ENCODE results near the gene CCR5AS.
"Not testable (repeated sequence)": the region's sequence is repeated elsewhere in the genome, so short reads cannot be mapped to it uniquely, and the experiment has no call there.

CCR5AS gene

GRCh38 chr3:46393011-46393410, 13.9 kb downstream of the CCR5AS start:
- Histone ChIP-seq H3K36me3 (replicated peaks) (no peaks in the 10 kb centered on the region), H3K9me3 (no peaks in the 10 kb centered on the region), H3K27me3 (ENCODE audit: low read depth) (no peaks in the 10 kb centered on the region), H3K4me3 (no peak overlapping the region), H3K4me1 (no peaks in the 10 kb centered on the region)
- in situ Hi-C loops (cut with MboI; ENCODE audit: low sequenced_read_pairs) = no loop called here
- no peak for DNase-seq (ENCODE audit: low spot score in 2 of 2)

GRCh38 chr3:46391526-46391925, 15.3 kb downstream of the CCR5AS start:
- H3K9me3 ChIP-seq; in situ Hi-C loops (cut with MboI; ENCODE audit: low sequenced_read_pairs); H3K27me3 ChIP-seq (ENCODE audit: low read depth): not testable (repeated sequence)

GRCh38 chr3:46389306-46389705, 17.6 kb downstream of the CCR5AS start:
- no peak for DNase-seq (ENCODE audit: low spot score in 2 of 2)
- in situ Hi-C loops (cut with MboI; ENCODE audit: low sequenced_read_pairs) = no loop called here
- Histone ChIP-seq H3K27me3 (ENCODE audit: low read depth) (no peaks in the 10 kb centered on the region), H3K4me1 (no peaks in the 10 kb centered on the region), H3K36me3 (replicated peaks) (no peaks in the 10 kb centered on the region), H3K4me3 (no peak overlapping the region), H3K9me3 (no peaks in the 10 kb centered on the region)

More at GRCh38 chr3:46391526-46391925, 15.3 kb downstream of the CCR5AS start:
- not testable (repeated sequence) for H3K4me1 ChIP-seq; H3K4me3 ChIP-seq; DNase-seq (ENCODE audit: low spot score in 2 of 2); H3K36me3 ChIP-seq (replicated peaks)

DNA sequence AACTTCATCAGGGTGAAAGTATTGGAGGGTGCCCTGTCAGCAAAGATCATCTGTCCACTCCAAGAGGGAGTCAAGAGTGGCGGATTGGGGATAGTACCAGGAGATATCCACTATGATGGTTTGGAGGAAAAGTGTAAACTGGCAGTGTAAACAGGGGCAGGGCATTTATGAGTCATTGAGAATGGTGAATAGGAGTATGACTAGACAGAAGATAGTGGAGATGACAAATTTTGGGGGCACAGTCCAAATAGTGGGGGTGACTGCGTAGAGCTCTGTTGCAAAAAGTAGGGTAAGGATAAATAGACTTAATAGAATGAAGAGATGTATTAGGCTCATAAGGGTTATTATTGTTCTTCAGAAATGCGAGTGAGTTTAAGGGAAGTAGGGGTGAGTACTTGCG, 18.0 kb downstream of the CCR5AS start:
- in situ Hi-C loops (cut with MboI; ENCODE audit: low sequenced_read_pairs); H3K4me1 ChIP-seq; H3K27me3 ChIP-seq (ENCODE audit: low read depth); H3K36me3 ChIP-seq (replicated peaks); H3K4me3 ChIP-seq; DNase-seq (ENCODE audit: low spot score in 2 of 2); H3K9me3 ChIP-seq: not testable (repeated sequence)

GRCh38 chr3:46386205-46386604, 20.7 kb downstream of the CCR5AS start:
- in situ Hi-C loops (cut with MboI; ENCODE audit: low sequenced_read_pairs) = no loop called here
- no peak for DNase-seq (ENCODE audit: low spot score in 2 of 2)
- Histone ChIP-seq H3K4me1 (no peaks in the 10 kb centered on the region), H3K36me3 (replicated peaks) (no peaks in the 10 kb centered on the region), H3K9me3 (no peaks in the 10 kb centered on the region), H3K27me3 (ENCODE audit: low read depth) (peaks cover 5% of the 10 kb centered on the region; the same call in 1 of the 2 replicates), H3K4me3 (no peak overlapping the region)

DNA sequence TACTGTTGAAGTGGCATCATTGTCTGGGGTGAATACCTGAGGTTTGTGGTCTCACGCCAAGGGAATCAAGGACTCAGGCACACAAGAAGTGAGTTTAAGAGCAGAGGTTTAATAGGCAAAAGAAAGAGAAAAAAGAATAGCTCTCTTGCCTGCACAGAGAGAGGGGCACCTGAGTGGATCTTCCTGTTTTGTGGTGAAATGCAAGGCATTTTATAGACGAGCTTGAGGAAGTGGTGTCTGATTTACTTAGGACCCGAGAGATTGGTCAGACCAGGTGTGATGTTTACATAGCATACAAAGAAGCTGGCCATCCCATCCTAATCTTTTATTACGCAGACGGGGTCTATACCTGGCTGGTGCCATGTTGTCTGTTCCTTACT, 22.9 kb downstream of the CCR5AS start:
- in situ Hi-C loops (cut with MboI; ENCODE audit: low sequenced_read_pairs) = no loop called here
- no peaks in the 10 kb centered on the region for H3K9me3 ChIP-seq
- H3K36me3 ChIP-seq (replicated peaks) = no peaks in the 10 kb centered on the region
- H3K4me1 ChIP-seq = no peaks in the 10 kb centered on the region; the same call in 1 of the 2 replicates
- no peak overlapping the region for H3K4me3 ChIP-seq
- peaks cover 5% of the 10 kb centered on the region; the same call in 1 of the 2 replicates for H3K27me3 ChIP-seq (ENCODE audit: low read depth)
- DNase-seq (ENCODE audit: low spot score in 2 of 2) = no peak

DNA sequence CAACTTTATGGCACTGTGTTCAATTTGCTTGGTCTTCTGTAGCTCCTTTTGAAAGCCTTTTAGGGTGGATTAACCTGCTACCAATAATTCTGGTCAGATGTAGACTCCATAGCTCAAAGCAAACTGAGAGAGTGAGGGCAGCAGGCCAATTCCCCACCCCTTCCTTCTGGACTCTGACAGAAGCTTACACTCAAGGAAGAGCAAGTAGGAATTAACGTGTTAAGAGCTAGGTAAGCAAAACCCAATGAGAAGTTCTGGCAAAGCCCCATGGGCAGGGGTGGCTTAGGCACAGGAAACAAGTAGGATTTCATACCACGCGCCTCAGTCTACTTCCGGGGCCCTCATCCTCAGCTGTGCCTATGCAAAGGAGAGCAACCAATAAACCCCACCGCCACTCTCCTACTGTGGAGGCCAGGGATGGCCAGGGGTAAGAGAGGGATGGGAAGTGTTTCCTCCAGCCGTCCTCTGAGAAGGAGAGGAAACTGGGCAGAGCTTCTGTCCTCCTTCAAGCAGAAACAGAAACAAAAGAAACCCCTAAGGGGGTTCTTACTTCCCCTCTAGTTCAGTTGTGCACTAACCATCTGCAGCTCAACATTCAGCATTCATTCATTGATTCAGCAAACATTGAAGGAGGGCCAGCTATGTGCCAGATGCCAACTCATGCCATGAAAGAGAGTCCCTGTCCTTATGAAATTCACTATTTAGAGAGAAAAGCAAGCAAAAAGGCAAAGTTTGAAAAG, 23.5 kb downstream of the CCR5AS start:
- Histone ChIP-seq H3K36me3 (replicated peaks) (no peaks in the 10 kb centered on the region), H3K9me3 (no peaks in the 10 kb centered on the region), H3K4me1 (no peaks in the 10 kb centered on the region; the same call in 1 of the 2 replicates), H3K4me3 (no peak overlapping the region), H3K27me3 (ENCODE audit: low read depth) (peaks cover 5% of the 10 kb centered on the region; the same call in 1 of the 2 replicates)
- no peak for DNase-seq (ENCODE audit: low spot score in 2 of 2)
- in situ Hi-C loops (cut with MboI; ENCODE audit: low sequenced_read_pairs) = no loop called here

DNA sequence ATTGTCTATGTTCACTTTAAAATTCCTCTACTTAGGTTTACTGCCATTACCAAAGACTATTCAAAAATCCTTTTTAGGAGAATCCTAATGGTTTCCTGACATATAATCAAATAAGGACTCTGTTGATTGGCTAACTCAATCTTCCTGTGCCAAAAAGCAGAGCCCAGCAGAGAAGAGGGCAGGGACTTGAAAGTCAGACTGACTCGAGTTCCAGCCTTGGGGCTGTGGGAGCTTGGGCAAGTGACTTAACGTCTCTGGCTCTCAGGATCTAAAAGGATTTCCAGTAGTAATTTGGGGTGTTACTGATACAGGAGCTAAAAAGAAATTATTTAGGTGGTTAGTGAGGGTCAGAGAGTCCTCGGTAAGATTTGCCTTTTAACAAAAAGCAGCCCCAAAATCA, 25.2 kb downstream of the CCR5AS start:
- Histone ChIP-seq H3K9me3 (no peaks in the 10 kb centered on the region), H3K27me3 (ENCODE audit: low read depth) (peaks cover 7% of the 10 kb centered on the region; the same call in 1 of the 2 replicates), H3K36me3 (replicated peaks) (no peaks in the 10 kb centered on the region), H3K4me3 (no peak overlapping the region), H3K4me1 (no peaks in the 10 kb centered on the region; the same call in 1 of the 2 replicates)
- in situ Hi-C loops (cut with MboI; ENCODE audit: low sequenced_read_pairs) = no loop called here
- DNase-seq (ENCODE audit: low spot score in 2 of 2) = no peak

GRCh38 chr3:46380471-46381221, 26.2 kb downstream of the CCR5AS start:
- Histone ChIP-seq H3K4me3 (no peak overlapping the region), H3K4me1 (no peaks in the 10 kb centered on the region; the same call in 1 of the 2 replicates), H3K36me3 (replicated peaks) (no peaks in the 10 kb centered on the region), H3K9me3 (no peaks in the 10 kb centered on the region), H3K27me3 (ENCODE audit: low read depth) (peaks cover 11% of the 10 kb centered on the region)
- in situ Hi-C loops (cut with MboI; ENCODE audit: low sequenced_read_pairs) = no loop called here
- no peak for DNase-seq (ENCODE audit: low spot score in 2 of 2)

DNA sequence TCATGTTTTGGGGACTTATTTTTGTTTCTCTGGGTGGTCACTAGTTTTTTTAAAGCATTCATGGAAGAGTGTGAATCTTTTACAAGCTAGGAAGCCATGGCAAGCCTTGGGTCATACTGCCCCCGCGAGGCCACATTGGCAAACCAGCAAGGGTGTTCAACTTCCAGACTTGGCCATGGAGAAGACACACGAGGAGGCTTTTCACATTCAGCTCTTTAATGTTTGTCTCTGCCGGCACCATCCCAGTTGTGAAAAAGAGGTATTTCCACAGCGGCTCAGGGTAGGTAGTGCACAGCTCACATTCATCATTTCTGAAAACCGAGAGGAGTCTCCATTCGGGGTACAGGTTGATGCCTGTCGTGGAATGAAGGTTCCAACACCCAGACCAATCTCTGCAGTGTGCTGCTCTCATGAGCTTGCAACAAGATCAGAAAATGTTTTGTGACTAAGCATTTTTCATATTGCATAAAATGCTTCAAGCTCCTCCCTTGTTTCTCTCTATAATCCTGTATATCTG, 28.4 kb downstream of the CCR5AS start:
- Histone ChIP-seq H3K27me3 (ENCODE audit: low read depth) (peaks cover 27% of the 10 kb centered on the region), H3K4me1 (no peaks in the 10 kb centered on the region; the same call in 1 of the 2 replicates), H3K4me3 (no peak overlapping the region), H3K9me3 (no peaks in the 10 kb centered on the region), H3K36me3 (replicated peaks) (no peaks in the 10 kb centered on the region)
- DNase-seq (ENCODE audit: low spot score in 2 of 2) = peak; percentile 28 to 74
- in situ Hi-C loops (cut with MboI; ENCODE audit: low sequenced_read_pairs) = no loop called here

- no peak overlapping the region for H3K4me3 ChIP-seq
- H3K36me3 ChIP-seq (replicated peaks) = no peaks in the 10 kb centered on the region
- DNase-seq (ENCODE audit: low spot score in 2 of 2) = no peak
- peaks cover 39% of the 10 kb centered on the region for H3K27me3 ChIP-seq (ENCODE audit: low read depth)
- no peaks in the 10 kb centered on the region for H3K9me3 ChIP-seq
- in situ Hi-C loops (cut with MboI; ENCODE audit: low sequenced_read_pairs) = no loop called here
- no peaks in the 10 kb centered on the region; the same call in 1 of the 2 replicates for H3K4me1 ChIP-seq
Observed at GRCh38 chr3:46375814-46376213, 31.1 kb downstream of the CCR5AS start.

- in situ Hi-C loops (cut with MboI; ENCODE audit: low sequenced_read_pairs) = no loop called here
- no peaks in the 10 kb centered on the region; the same call in 1 of the 2 replicates for H3K4me1 ChIP-seq
- H3K9me3 ChIP-seq = no peaks in the 10 kb centered on the region
- peaks cover 44% of the 10 kb centered on the region for H3K27me3 ChIP-seq (ENCODE audit: low read depth)
- no peaks in the 10 kb centered on the region for H3K36me3 ChIP-seq (replicated peaks)
- H3K4me3 ChIP-seq = no peak overlapping the region
- DNase-seq (ENCODE audit: low spot score in 2 of 2) = no peak
Observed at GRCh38 chr3:46375218-46375617, 31.6 kb downstream of the CCR5AS start.

DNA sequence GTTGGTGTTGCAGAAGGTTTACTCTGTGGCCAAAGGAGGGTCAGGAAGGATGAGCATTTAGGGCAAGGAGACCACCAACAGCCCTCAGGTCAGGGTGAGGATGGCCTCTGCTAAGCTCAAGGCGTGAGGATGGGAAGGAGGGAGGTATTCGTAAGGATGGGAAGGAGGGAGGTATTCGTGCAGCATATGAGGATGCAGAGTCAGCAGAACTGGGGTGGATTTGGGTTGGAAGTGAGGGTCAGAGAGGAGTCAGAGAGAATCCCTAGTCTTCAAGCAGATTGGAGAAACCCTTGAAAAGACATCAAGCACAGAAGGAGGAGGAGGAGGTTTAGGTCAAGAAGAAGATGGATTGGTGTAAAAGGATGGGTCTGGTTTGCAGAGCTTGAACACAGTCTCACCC, 32.1 kb downstream of the CCR5AS start:
- H3K9me3 ChIP-seq = no peaks in the 10 kb centered on the region
- no peaks in the 10 kb centered on the region for H3K36me3 ChIP-seq (replicated peaks)
- no peaks in the 10 kb centered on the region; the same call in 1 of the 2 replicates for H3K4me1 ChIP-seq
- peaks cover 47% of the 10 kb centered on the region for H3K27me3 ChIP-seq (ENCODE audit: low read depth)
- H3K4me3 ChIP-seq = no peak overlapping the region
- in situ Hi-C loops (cut with MboI; ENCODE audit: low sequenced_read_pairs) = no loop called here
- no peak for DNase-seq (ENCODE audit: low spot score in 2 of 2)
